Smooth muscle cell (in vitro differentiated cells): ENCODE results near the gene OR56A3. TPM values are rescaled to one million over a fixed set of nuclear protein-coding genes. Genes with fewer than 3 reads are reported as not detected.

Source experiments
- DNase-seq: peaks from one replicate; lab custom pipeline; 2025; ENCODE audit not compliant: unreplicated experiment; lab: John Stamatoyannopoulos, UW
- H2AFZ ChIP-seq: fragments of 200-600 bp; sonication (generic); 2 replicates; pipeline ENCODE4 v1.6.0; 2016; ENCODE audit warnings: antibody characterized with exemption, low read depth, mild to moderate bottlenecking
- H3F3A ChIP-seq: fragments of 200-600 bp; sonication (generic); 2 replicates; pipeline ENCODE4 v1.6.0; 2017; ENCODE audit warnings: antibody characterized with exemption, low read depth
- H3K27ac ChIP-seq: fragments of 200-600 bp; sonication (generic); 2 replicates; pipeline ENCODE4 v1.5.1; 2016; ENCODE audit warnings: low read depth, mild to moderate bottlenecking
- H3K27me3 ChIP-seq: fragments of 200-600 bp; sonication (generic); 2 replicates; pipeline ENCODE4 v1.6.1; 2016; ENCODE audit warnings: low read depth, mild to moderate bottlenecking
- H3K36me3 ChIP-seq: fragments of 200-600 bp; sonication (generic); 2 replicates; pipeline ENCODE4 v1.5.1; 2016; ENCODE audit warnings: low read depth
- H3K4me1 ChIP-seq: fragments of 200-600 bp; sonication (generic); 2 replicates; pipeline ENCODE4 v1.5.1; 2016; ENCODE audit warnings: low read depth
- H3K4me2 ChIP-seq: fragments of 200-600 bp; sonication (generic); 2 replicates; pipeline ENCODE4 v1.6.0; 2016; ENCODE audit warnings: mild to moderate bottlenecking
- H3K4me3 ChIP-seq: fragments of 200-600 bp; sonication (generic); 2 replicates; pipeline ENCODE4 v1.5.1; 2016; ENCODE audit warnings: mild to moderate bottlenecking
- H3K79me2 ChIP-seq: fragments of 200-600 bp; sonication (generic); 2 replicates; pipeline ENCODE4 v1.6.0; 2016; ENCODE audit warnings: low read depth, mild to moderate bottlenecking
- H3K9ac ChIP-seq: fragments of 200-600 bp; sonication (generic); 2 replicates; pipeline ENCODE4 v1.6.0; 2016; ENCODE audit warnings: low read depth
- H3K9me3 ChIP-seq: fragments of 200-600 bp; sonication (generic); replicated peaks from 2 replicates; pipeline ENCODE4 v1.5.1; 2016; ENCODE audit warnings: low read depth
- H4K20me1 ChIP-seq: fragments of 200-600 bp; sonication (generic); 2 replicates; pipeline ENCODE4 v1.6.0; 2016; ENCODE audit warnings: low read depth
- CTCF ChIP-seq: fragments of 200-600 bp; sonication (generic); IDR thresholded peaks from 2 replicates; pipeline ENCODE4 v1.5.1; 2017; ENCODE audit warnings: borderline replicate concordance, mild to moderate bottlenecking, antibody characterized with exemption; ENCODE audit not compliant: insufficient read depth, poor library complexity, severe bottlenecking
- WGBS: methylation state at CpG from one replicate; pipeline ENCODE4 v1.1.7; 2016; ENCODE audit warnings: low lambda C conversion rate; 5-methylcytosine and 5-hydroxymethylcytosine counted together
- polyA plus RNA-seq: library from polyadenylated mRNA; unstranded; fragments of >200 nt; fragmentation: Nextera tagmentation; extraction: Ambion mirVana; gene quantifications from 2 replicates; pipeline ENCODE4 v1.2.1, GENCODE V29; 2016
- total RNA-seq: library from RNA; depleted of rRNA; stranded (reverse); fragments of >200 nt; gene quantifications from 2 replicates; pipeline ENCODE4 v1.2.3, GENCODE V29; 2014

Gene OR56A3
- not detected in 2 replicates for total RNA-seq
- polyA plus RNA-seq: not detected in 2 replicates

- Histone ChIP-seq H3K4me3 (no peak within 1 kb of the TSS), H3K27me3 (peaks cover 10% of the 10 kb centered on the region), H3K9ac (no peak within 1 kb of the TSS), H3K4me1 (no peaks in the 10 kb centered on the region), H3K27ac (no peak within 1 kb of the TSS), H3F3A (no peaks in the 10 kb centered on the region), H3K4me2 (no peak within 1 kb of the TSS), H3K79me2 (no peaks in the 10 kb centered on the region), H4K20me1 (no peaks in the 10 kb centered on the region), H3K9me3 (no peaks in the 10 kb centered on the region), H3K36me3 (no peaks in the 10 kb centered on the region), H2AFZ (no peak within 1 kb of the TSS)
- no peak for DNase-seq
- WGBS: 87% methylated on average over 3 of the region's 3 CpGs
- TF ChIP-seq CTCF: no peak
Measured at GRCh38 chr11:5941951-5942350, at the start of gene OR56A3. OR56A3 (plus strand) TSS chr11:5942251; CDS start chr11:5947347, 5,096 bp downstream.

GRCh38 chr11:5892908-5893307 lies 49.1 kb upstream of the OR56A3 start, which contains the start of gene OR52E5:
OR52E5 (plus strand) TSS chr11:5893208; CDS start chr11:5900777, 7,569 bp downstream.
- no peak within 1 kb of the TSS for H3K9ac ChIP-seq
- 80% methylated on average over 3 of the region's 3 CpGs for WGBS
- no peak for TF ChIP-seq CTCF
- H3K79me2 ChIP-seq: no peaks in the 10 kb centered on the region
- H3K27me3 ChIP-seq: no peaks in the 10 kb centered on the region
- H3K27ac ChIP-seq: no peak within 1 kb of the TSS
- H3K4me1 ChIP-seq: no peaks in the 10 kb centered on the region
- H4K20me1 ChIP-seq: no peaks in the 10 kb centered on the region
- no peak within 1 kb of the TSS for H3K4me3 ChIP-seq
- H3K4me2 ChIP-seq: no peak within 1 kb of the TSS
- DNase-seq: no peak
- H2AFZ ChIP-seq: no peak within 1 kb of the TSS
- H3K9me3 ChIP-seq: no peaks in the 10 kb centered on the region
- no peaks in the 10 kb centered on the region for H3K36me3 ChIP-seq
- no peaks in the 10 kb centered on the region for H3F3A ChIP-seq

GRCh38 chr11:5899534-5899933 lies 42.5 kb upstream of the OR56A3 start:
- Histone ChIP-seq H3K79me2 (no peaks in the 10 kb centered on the region), H3K9ac (no peak overlapping the region), H3K4me1 (no peaks in the 10 kb centered on the region), H3K27me3 (no peaks in the 10 kb centered on the region), H3K4me3 (no peak overlapping the region), H3K9me3 (no peaks in the 10 kb centered on the region), H3K36me3 (no peaks in the 10 kb centered on the region), H3K4me2 (no peak overlapping the region), H3F3A (no peaks in the 10 kb centered on the region), H2AFZ (no peak overlapping the region), H4K20me1 (no peaks in the 10 kb centered on the region), H3K27ac (no peak overlapping the region)
- TF ChIP-seq CTCF: no peak
- DNase-seq: no peak
- WGBS: 93% methylated on average over 2 of the region's 2 CpGs

- no peak for TF ChIP-seq CTCF
- Histone ChIP-seq H3K9ac (no peak overlapping the region), H3K9me3 (no peaks in the 10 kb centered on the region), H3K36me3 (no peaks in the 10 kb centered on the region), H3F3A (no peaks in the 10 kb centered on the region), H3K4me1 (no peaks in the 10 kb centered on the region), H3K4me2 (no peak overlapping the region), H4K20me1 (no peaks in the 10 kb centered on the region), H3K27ac (no peak overlapping the region), H3K27me3 (no peaks in the 10 kb centered on the region), H2AFZ (no peak overlapping the region), H3K4me3 (no peak overlapping the region), H3K79me2 (no peaks in the 10 kb centered on the region)
- 88% methylated on average over 2 of the region's 2 CpGs for whole genome bisulfite sequencing
- no peak for DNase-seq
Measured at GRCh38 chr11:5910540-5910939, 31.5 kb upstream of the OR56A3 start.
